Upper lobe of left lung (tissue), 6 donors: ENCODE results near the gene CDC40. TPM values are rescaled to one million over a fixed set of nuclear protein-coding genes. Genes with fewer than 3 reads are reported as not detected.

Experiments used
- ATAC-seq, 2 donors: fragments of 200-7000 bp; cut with Tn5 transposase; one replicate each; pipeline ENCODE4 v1.9.1; 2022; ENCODE audit warnings: mild to moderate bottlenecking in 2 of 2, moderate library complexity in 2 of 2; ENCODE audit not compliant: low FRiP score in 2 of 2
- DNase-seq, 2 donors: peaks; one replicate each; pipeline ENCODE4 v3.0.0-alpha.2; 2019 to 2020
- H3K27ac ChIP-seq, 4 donors: fragments of 200-600 bp; sonication (generic); one replicate each; pipeline ENCODE4 v1.5.1; 2016 to 2019
- H3K27me3 ChIP-seq, 4 donors: fragments of 200-600 bp; sonication (generic); one replicate each; pipeline ENCODE4 v1.5.1; 2017 to 2019
- H3K36me3 ChIP-seq, 4 donors: fragments of 200-600 bp; sonication (generic); one replicate each; pipeline ENCODE4 v1.5.1; 2016 to 2019
- H3K4me1 ChIP-seq, 4 donors: fragments of 200-600 bp; sonication (generic); one replicate each; pipeline ENCODE4 v1.5.1; 2018 to 2019
- H3K4me3 ChIP-seq, 4 donors: fragments of 200-600 bp; sonication (generic); one replicate each; pipeline ENCODE4 v1.5.1; 2017 to 2019; ENCODE audit warnings: mild to moderate bottlenecking in 2 of 4, moderate library complexity in 1 of 4
- H3K9me3 ChIP-seq, 4 donors: fragments of 200-600 bp; sonication (generic); one replicate each; pipeline ENCODE4 v1.5.1; 2018 to 2019
- CTCF ChIP-seq, 6 experiments: fragments of 450-650 bp in 4 of 6; fragments of 200-600 bp in 2 of 6; sonication (generic) in 2 of 6; IDR thresholded peaks; one replicate each; pipeline ENCODE4 v1.5.1; 2016 to 2019; ENCODE audit warnings: antibody characterized with exemption in 6 of 6
- EP300 ChIP-seq, 4 donors: sonication (generic); formaldehyde crosslinking; IDR thresholded peaks; one replicate each; pipeline ENCODE4 v1.5.1; 2017; ENCODE audit warnings: antibody characterized with exemption in 4 of 4, control low read depth in 2 of 4
- POLR2A ChIP-seq, 4 donors: fragments of 450-650 bp; IDR thresholded peaks; one replicate each; pipeline ENCODE4 v1.5.1; 2016 to 2017; ENCODE audit warnings: antibody characterized with exemption in 4 of 4, mild to moderate bottlenecking in 2 of 4
- POLR2AphosphoS5 ChIP-seq, 2 donors: sonication (generic); formaldehyde crosslinking; IDR thresholded peaks; one replicate each; pipeline ENCODE4 v1.5.1; 2017; ENCODE audit warnings: antibody characterized with exemption in 2 of 2
- WGBS, 2 donors: methylation state at CpG; one replicate each; pipeline ENCODE4 v1.1.5; 2017 to 2018; 5-methylcytosine and 5-hydroxymethylcytosine counted together
- total RNA-seq, 6 donors: library from RNA; depleted of rRNA in 4 of 6; stranded (reverse); fragments of >200 nt in 4 of 6; gene quantifications; one replicate each; pipeline versions ENCODE4 v1.1.0 to v1.2.1, GENCODE V29; 2016 to 2021
- donor health status: DM: no; HTN: no; CAD: no; lungs with moderate emphysema.
- donor health status: DM: no; HTN: yes; CAD: no; lungs with severe emphysema.

Gene CDC40
- total RNA-seq, 6 donors from 2014 or later, result 10.0 to 34.5 (median 20.9) TPM

DNA sequence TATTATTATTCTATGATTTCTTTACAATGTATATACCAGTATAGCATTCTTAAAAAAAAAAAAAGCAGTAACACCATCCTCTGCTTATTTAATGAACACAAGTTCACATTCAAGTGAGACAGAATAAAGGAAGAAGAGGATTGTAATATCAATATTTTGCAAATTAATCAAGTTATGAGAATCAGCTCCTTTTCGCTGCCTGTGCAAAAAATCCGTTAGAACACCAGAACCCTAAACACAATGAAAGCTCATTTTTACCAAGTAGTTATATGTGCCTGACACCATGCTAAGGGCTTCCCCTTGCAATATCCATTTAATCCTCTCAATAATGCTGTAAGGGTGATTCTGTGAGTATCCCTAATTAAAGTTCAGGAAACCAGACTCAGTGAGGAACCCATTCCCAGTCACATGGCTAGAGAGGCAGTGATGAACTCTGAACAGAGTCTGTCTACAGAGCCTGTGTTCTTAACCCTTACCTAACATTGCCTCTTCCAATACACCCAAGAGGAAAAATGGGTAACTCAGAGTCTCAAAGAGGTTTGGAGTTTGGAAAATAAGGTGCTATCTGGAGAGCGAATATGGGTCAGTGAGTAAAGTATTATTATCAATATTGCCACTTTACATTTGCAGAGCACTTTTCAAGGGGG lies 66.8 kb downstream of the CDC40 start:
- Histone ChIP-seq H3K27me3 (no peaks in the 10 kb centered on the region), H3K9me3 (no peaks in the 10 kb centered on the region), H3K27ac (no peak overlapping the region), H3K4me3 (no peak overlapping the region), H3K4me1 (no peaks in the 10 kb centered on the region), H3K36me3 (peaks cover 0 to 2% (median 0%) of the 10 kb centered on the region in 4 donors)
- DNase-seq (no peak), ATAC-seq (no peak)
- 93 to 98% methylated on average over 3 of the region's 3 CpGs for WGBS, 2 donors
- no peak for TF ChIP-seq POLR2A (IDR thresholded peaks at IDR 0.05)
- TF ChIP-seq POLR2AphosphoS5 (IDR thresholded peaks at IDR 0.05), result no peak
- TF ChIP-seq CTCF (IDR thresholded peaks at IDR 0.05), result no peak
- no peak for TF ChIP-seq EP300 (IDR thresholded peaks at IDR 0.05)

GRCh38 chr6:110250058-110250457 lies 69.8 kb downstream of the CDC40 start:
- H3K9me3 ChIP-seq, result no peaks in the 10 kb centered on the region
- ATAC-seq (no peak), DNase-seq (no peak)
- TF ChIP-seq POLR2AphosphoS5 (IDR thresholded peaks at IDR 0.05), result no peak
- no peak for TF ChIP-seq POLR2A (IDR thresholded peaks at IDR 0.05)
- TF ChIP-seq CTCF (IDR thresholded peaks at IDR 0.05), result no peak
- no peak for TF ChIP-seq EP300 (IDR thresholded peaks at IDR 0.05)
- no peak overlapping the region for H3K27ac ChIP-seq
- H3K27me3 ChIP-seq, result no peaks in the 10 kb centered on the region
- no peak overlapping the region for H3K4me3 ChIP-seq
- H3K4me1 ChIP-seq, result no peaks in the 10 kb centered on the region
- 86 to 93% methylated on average over 4 of the region's 4 CpGs for WGBS, 2 donors
- H3K36me3 ChIP-seq, result no peaks in the 10 kb centered on the region

GRCh38 chr6:110250838-110251237 lies 70.6 kb downstream of the CDC40 start:
- 65% methylated on average over 5 of the region's 5 CpGs for WGBS, 2 donors
- Histone ChIP-seq H3K4me1 (no peaks in the 10 kb centered on the region), H3K27me3 (no peaks in the 10 kb centered on the region), H3K9me3 (no peaks in the 10 kb centered on the region), H3K4me3 (no peak overlapping the region), H3K27ac (no peak overlapping the region), H3K36me3 (no peaks in the 10 kb centered on the region)
- ATAC-seq (no peak), DNase-seq (no peak)
- TF ChIP-seq POLR2AphosphoS5 (IDR thresholded peaks at IDR 0.05), result no peak
- TF ChIP-seq POLR2A (IDR thresholded peaks at IDR 0.05), result no peak
- no peak for TF ChIP-seq CTCF (IDR thresholded peaks at IDR 0.05)
- TF ChIP-seq EP300 (IDR thresholded peaks at IDR 0.05), result no peak

- H3K36me3 ChIP-seq, result no peaks in the 10 kb centered on the region
- H3K4me3 ChIP-seq, result no peak overlapping the region
- no peak overlapping the region for H3K27ac ChIP-seq
- TF ChIP-seq EP300 (IDR thresholded peaks at IDR 0.05), result no peak
- no peak for TF ChIP-seq POLR2A (IDR thresholded peaks at IDR 0.05)
- TF ChIP-seq CTCF (IDR thresholded peaks at IDR 0.05), result no peak
- TF ChIP-seq POLR2AphosphoS5 (IDR thresholded peaks at IDR 0.05), result no peak
- DNase-seq (no peak), ATAC-seq (no peak)
- WGBS, 2 donors, result 25 to 31% methylated on average over 5 of the region's 5 CpGs
- peaks cover 0 to 8% (median 2%) of the 10 kb centered on the region in 4 donors for H3K9me3 ChIP-seq
- H3K27me3 ChIP-seq, result no peaks in the 10 kb centered on the region
- no peaks in the 10 kb centered on the region for H3K4me1 ChIP-seq
Observed at GRCh38 chr6:110255211-110255750, 75.1 kb downstream of the CDC40 start.

DNA sequence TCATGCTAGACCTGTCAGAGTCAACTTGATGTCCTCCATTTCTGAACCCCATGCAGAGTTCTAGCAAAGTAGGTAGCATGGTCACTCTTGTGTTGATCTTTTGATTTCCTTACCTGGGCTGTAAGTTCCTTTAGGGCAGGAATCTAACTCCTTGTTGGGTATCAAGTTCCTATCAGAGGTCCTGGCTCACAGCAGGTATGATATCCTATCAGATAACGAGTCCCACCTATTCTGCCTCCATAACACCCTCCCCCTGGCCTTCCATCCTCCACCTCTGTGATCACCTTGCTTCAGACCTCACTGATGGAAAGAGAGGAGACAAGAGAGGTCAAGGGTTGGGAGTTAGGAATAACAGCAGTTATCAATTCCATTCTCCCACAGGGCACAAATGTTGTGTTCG lies 76.1 kb downstream of the CDC40 start:
- Histone ChIP-seq H3K36me3 (no peaks in the 10 kb centered on the region), H3K4me3 (no peak overlapping the region), H3K27ac (no peak overlapping the region), H3K4me1 (no peaks in the 10 kb centered on the region), H3K27me3 (no peaks in the 10 kb centered on the region), H3K9me3 (peaks cover 0 to 8% (median 2%) of the 10 kb centered on the region in 4 donors)
- 89 to 90% methylated on average over 2 of the region's 2 CpGs for WGBS, 2 donors
- ATAC-seq (no peak), DNase-seq (no peak)
- TF ChIP-seq POLR2A (IDR thresholded peaks at IDR 0.05) (no peak), EP300 (IDR thresholded peaks at IDR 0.05) (no peak), POLR2AphosphoS5 (IDR thresholded peaks at IDR 0.05) (no peak), CTCF (IDR thresholded peaks at IDR 0.05) (no peak)
